IPS-11a (cell line): ENCODE measurements around the gene MMP2.
A peak's percentile ranks its signal among the peaks of the same experiment; 100 is the strongest.

Experiments
- H3K4me3 ChIP-seq: one replicate; pipeline ENCODE4 v1.5.1; 2013; ENCODE audit warnings: low read depth, low read length, control low read depth

Gene MMP2

GRCh38 chr16:55478827-55479429, at the start of gene MMP2:
MMP2 (plus strand) TSS chr16:55479198; CDS start chr16:55479480, 282 bp downstream.
- peak within 1 kb of the TSS; percentile 40 for H3K4me3 ChIP-seq

- H3K4me3 ChIP-seq, result no peak overlapping the region
These were observed 46.0 kb upstream of the MMP2 start for GRCh38 chr16:55433030-55433429.

GRCh38 chr16:55433535-55433934, 45.5 kb upstream of the MMP2 start:
- no peak overlapping the region for H3K4me3 ChIP-seq

GRCh38 chr16:55434000-55434399, 45.0 kb upstream of the MMP2 start:
- no peak overlapping the region for H3K4me3 ChIP-seq

GRCh38 chr16:55435387-55435786, 43.6 kb upstream of the MMP2 start:
- H3K4me3 ChIP-seq, result no peak overlapping the region

- H3K4me3 ChIP-seq, result no peak overlapping the region
These were observed 42.4 kb upstream of the MMP2 start for GRCh38 chr16:55436587-55436986.

- H3K4me3 ChIP-seq, result no peak overlapping the region
These were observed 41.4 kb upstream of the MMP2 start for GRCh38 chr16:55437625-55438024.

- H3K4me3 ChIP-seq, result no peak overlapping the region
These were observed 40.7 kb upstream of the MMP2 start for GRCh38 chr16:55438281-55438680.

GRCh38 chr16:55439101-55439690, 39.8 kb upstream of the MMP2 start:
- H3K4me3 ChIP-seq, result no peak overlapping the region

- H3K4me3 ChIP-seq, result no peak overlapping the region
These were observed 35.3 kb upstream of the MMP2 start for GRCh38 chr16:55443434-55444346.

GRCh38 chr16:55444754-55445485, 34.1 kb upstream of the MMP2 start:
- H3K4me3 ChIP-seq, result no peak overlapping the region

- H3K4me3 ChIP-seq, result no peak overlapping the region
These were observed 31.8 kb upstream of the MMP2 start for GRCh38 chr16:55447231-55447630.

GRCh38 chr16:55452996-55453395, 26.0 kb upstream of the MMP2 start:
- no peak overlapping the region for H3K4me3 ChIP-seq

GRCh38 chr16:55453909-55454308, 25.1 kb upstream of the MMP2 start:
- H3K4me3 ChIP-seq, result no peak overlapping the region

GRCh38 chr16:55454861-55455260, 24.1 kb upstream of the MMP2 start:
- H3K4me3 ChIP-seq, result no peak overlapping the region

GRCh38 chr16:55462241-55462640, 16.8 kb upstream of the MMP2 start:
- H3K4me3 ChIP-seq, result no peak overlapping the region

GRCh38 chr16:55464375-55464774, 14.6 kb upstream of the MMP2 start:
- H3K4me3 ChIP-seq, result no peak overlapping the region

- no peak overlapping the region for H3K4me3 ChIP-seq
These were observed 13.7 kb upstream of the MMP2 start for GRCh38 chr16:55465077-55465896.

GRCh38 chr16:55466209-55466608, 12.8 kb upstream of the MMP2 start:
- no peak overlapping the region for H3K4me3 ChIP-seq

- no peak overlapping the region for H3K4me3 ChIP-seq
These were observed 11.1 kb upstream of the MMP2 start for GRCh38 chr16:55467898-55468297.
